ENCODE data around the gene VKORC1L1.

- TF ChIP-seq CTCF (IDR thresholded peaks at IDR 0.05; ENCODE audit: low read length) (no peak), EZH2 (IDR thresholded peaks at IDR 0.05; ENCODE audit: borderline replicate concordance, low read length) (no peak)
Measured at GRCh38 chr7:65960351-65961074, 87.6 kb downstream of the VKORC1L1 start.
